ENCODE results near the gene XRCC6. TPM values are rescaled to one million over a fixed set of nuclear protein-coding genes. Genes with fewer than 3 reads are reported as not detected.
"Not testable (repeated sequence)": the region's sequence is repeated elsewhere in the genome, so short reads cannot be mapped to it uniquely, and the experiment has no call there.

XRCC6 gene
- total RNA-seq, 2 experiments from 2014 or later, result 162 TPM

GRCh38 chr22:41661088-41661487, 40.0 kb downstream of the XRCC6 start:
- Histone ChIP-seq H3K9me3 (ENCODE audit: control insufficient read depth in 1 of 2, insufficient read depth in 1 of 2, low read length in 2 of 2) (no peaks in the 10 kb centered on the region), H3K4me3 (ENCODE audit: low read length) (no peak overlapping the region), H3K4me1 (ENCODE audit: insufficient read depth, low read length) (no peaks in the 10 kb centered on the region), H3K27ac (ENCODE audit: low read depth in 1 of 2, low read length in 2 of 2) (no peak overlapping the region), H3K27me3 (ENCODE audit: control insufficient read depth in 1 of 2, insufficient read depth in 2 of 2, low read length in 2 of 2) (no peaks in the 10 kb centered on the region), H3K36me3 (ENCODE audit: insufficient read depth, low read length) (peaks cover 81% of the 10 kb centered on the region)
- Mint-ChIP-seq H3K4me3 (no peak overlapping the region), H3K36me3 (ENCODE audit: low read depth) (peaks cover 80% of the 10 kb centered on the region), H3K4me1 (ENCODE audit: low read depth) (no peaks in the 10 kb centered on the region), H3K27me3 (no peaks in the 10 kb centered on the region), H3K9me3 (no peaks in the 10 kb centered on the region), H3K27ac (no peak overlapping the region)
- no peak for ATAC-seq (ENCODE audit: poor library complexity)
- ChIA-PET CTCF (interaction anchor here (1.9 kb wide), 1 partner anchor 36 kb away, joined by 6 read pairs; no protein-coding TSS in a partner anchor), POLR2A (interaction anchor here (0.7 to 1.4 kb wide), 2 partner anchors 40 to 251 kb away, joined by 3 to 5 read pairs; partner anchors contain the start of genes DESI1 and XRCC6)
- no peak for TF ChIP-seq CTCF (IDR thresholded peaks at IDR 0.05)
- intact Hi-C loops (cut with DNase I, micrococcal nuclease), result loop anchor here in 1 of 2 experiments (10.0 kb wide), 1 partner anchor 414 kb away; the partner anchor contains the start of genes NAGA, PHETA2 and SMDT1
- no peak for DNase-seq

DNA sequence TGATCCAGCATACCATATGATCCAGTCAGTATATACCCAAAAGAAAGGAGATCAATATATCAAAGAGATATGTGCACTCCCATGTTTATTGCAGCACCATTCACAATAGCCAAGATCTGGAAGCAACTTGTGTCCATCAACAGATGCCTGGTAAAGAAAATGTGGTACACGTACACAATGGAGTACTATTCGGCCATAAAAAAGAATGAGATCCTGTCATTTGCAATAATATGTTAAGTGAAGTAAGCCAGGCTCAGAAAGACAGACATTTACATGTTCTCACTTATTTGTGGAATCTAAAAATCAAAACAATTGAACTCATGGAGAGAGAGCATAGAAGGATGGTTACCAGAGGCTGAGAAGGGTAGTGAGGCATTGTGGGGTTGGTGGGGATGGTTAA, 40.6 kb downstream of the XRCC6 start:
- H3K4me3 Mint-ChIP-seq, result no peak overlapping the region
- H3K27me3 ChIP-seq (ENCODE audit: control insufficient read depth in 1 of 2, insufficient read depth in 2 of 2, low read length in 2 of 2), result no peaks in the 10 kb centered on the region
- no peak overlapping the region for H3K4me3 ChIP-seq (ENCODE audit: low read length)
- peaks cover 80% of the 10 kb centered on the region for H3K36me3 Mint-ChIP-seq (ENCODE audit: low read depth)
- H3K4me1 Mint-ChIP-seq (ENCODE audit: low read depth), result peaks cover 4% of the 10 kb centered on the region
- no peaks in the 10 kb centered on the region for H3K9me3 Mint-ChIP-seq
- H3K4me1 ChIP-seq (ENCODE audit: insufficient read depth, low read length), result peaks cover 4% of the 10 kb centered on the region
- DNase-seq (no peak), ATAC-seq (ENCODE audit: poor library complexity) (no peak)
- no peak overlapping the region for H3K27ac ChIP-seq (ENCODE audit: low read depth in 1 of 2, low read length in 2 of 2)
- no peaks in the 10 kb centered on the region for H3K9me3 ChIP-seq (ENCODE audit: control insufficient read depth in 1 of 2, insufficient read depth in 1 of 2, low read length in 2 of 2)
- ChIA-PET POLR2A (interaction anchor here (0.7 to 1.4 kb wide), 2 partner anchors 41 to 251 kb away, joined by 3 to 5 read pairs; partner anchors contain the start of genes DESI1 and XRCC6), CTCF (interaction anchor here (1.9 kb wide), 1 partner anchor 36 kb away, joined by 6 read pairs; no protein-coding TSS in a partner anchor)
- no peaks in the 10 kb centered on the region for H3K27me3 Mint-ChIP-seq
- H3K27ac Mint-ChIP-seq, result no peak overlapping the region
- intact Hi-C loops (cut with DNase I, micrococcal nuclease), result loop anchor here in 1 of 2 experiments (10.0 kb wide), 1 partner anchor 413 kb away; the partner anchor contains the start of genes NAGA, PHETA2 and SMDT1
- peaks cover 75% of the 10 kb centered on the region for H3K36me3 ChIP-seq (ENCODE audit: insufficient read depth, low read length)
- no peak for TF ChIP-seq CTCF (IDR thresholded peaks at IDR 0.05)

DNA sequence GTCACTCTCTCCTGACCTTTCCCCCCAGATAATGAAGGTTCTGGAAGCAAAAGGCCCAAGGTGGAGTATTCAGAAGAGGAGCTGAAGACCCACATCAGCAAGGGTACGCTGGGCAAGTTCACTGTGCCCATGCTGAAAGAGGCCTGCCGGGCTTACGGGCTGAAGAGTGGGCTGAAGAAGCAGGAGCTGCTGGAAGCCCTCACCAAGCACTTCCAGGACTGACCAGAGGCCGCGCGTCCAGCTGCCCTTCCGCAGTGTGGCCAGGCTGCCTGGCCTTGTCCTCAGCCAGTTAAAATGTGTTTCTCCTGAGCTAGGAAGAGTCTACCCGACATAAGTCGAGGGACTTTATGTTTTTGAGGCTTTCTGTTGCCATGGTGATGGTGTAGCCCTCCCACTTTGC, 42.5 kb downstream of the XRCC6 start:
- CTCF ChIA-PET; H3K4me3 Mint-ChIP-seq; ATAC-seq (ENCODE audit: poor library complexity); H3K27ac ChIP-seq (ENCODE audit: low read depth in 1 of 2, low read length in 2 of 2); H3K27me3 ChIP-seq (ENCODE audit: control insufficient read depth in 1 of 2, insufficient read depth in 2 of 2, low read length in 2 of 2); H3K9me3 ChIP-seq (ENCODE audit: control insufficient read depth in 1 of 2, insufficient read depth in 1 of 2, low read length in 2 of 2); H3K27ac Mint-ChIP-seq; H3K27me3 Mint-ChIP-seq; H3K9me3 Mint-ChIP-seq; DNase-seq; H3K4me3 ChIP-seq (ENCODE audit: low read length): not testable (repeated sequence)
- Mint-ChIP-seq H3K4me1 (ENCODE audit: low read depth) (peaks cover 13% of the 10 kb centered on the region), H3K36me3 (ENCODE audit: low read depth) (peaks cover 64% of the 10 kb centered on the region)
- H3K4me1 ChIP-seq (ENCODE audit: insufficient read depth, low read length), result peaks cover 17% of the 10 kb centered on the region
- POLR2A ChIA-PET, result interaction anchor here (1.2 to 1.4 kb wide), 2 partner anchors 26 to 74 kb away, joined by 3 to 4 read pairs; partner anchors contain the start of gene PMM1
- intact Hi-C loops (cut with DNase I, micrococcal nuclease), result loop anchor here in 1 of 2 experiments (10.0 kb wide), 1 partner anchor 411 kb away; the partner anchor contains the start of genes NAGA, PHETA2 and SMDT1
- peaks cover 56% of the 10 kb centered on the region for H3K36me3 ChIP-seq (ENCODE audit: insufficient read depth, low read length)

All from CD4-positive, alpha-beta T cell (primary cell).